OCI-LY3 (cell line): Measurements from ENCODE around the gene ASXL1.

Experiments used
- CTCF ChIP-seq: fragments of 200-600, 300-600 bp; sonication (generic); IDR thresholded peaks from 2 replicates; pipeline ENCODE4 v1.5.1; 2014; ENCODE audit warnings: antibody characterized with exemption, low read length, low read depth
- EZH2phosphoT487 ChIP-seq: fragments of 200-600 bp; shearing (Covaris generic); IDR thresholded peaks from 2 replicates; pipeline ENCODE4 v1.6.1; 2018; ENCODE audit warnings: antibody characterized with exemption, mixed run types, low read depth

GRCh38 chr20:32449890-32450401 lies 91.8 kb downstream of the ASXL1 start:
- TF ChIP-seq CTCF (no peak), EZH2phosphoT487 (no peak)
